ENCODE measurements around the gene CCT6B.

DNA sequence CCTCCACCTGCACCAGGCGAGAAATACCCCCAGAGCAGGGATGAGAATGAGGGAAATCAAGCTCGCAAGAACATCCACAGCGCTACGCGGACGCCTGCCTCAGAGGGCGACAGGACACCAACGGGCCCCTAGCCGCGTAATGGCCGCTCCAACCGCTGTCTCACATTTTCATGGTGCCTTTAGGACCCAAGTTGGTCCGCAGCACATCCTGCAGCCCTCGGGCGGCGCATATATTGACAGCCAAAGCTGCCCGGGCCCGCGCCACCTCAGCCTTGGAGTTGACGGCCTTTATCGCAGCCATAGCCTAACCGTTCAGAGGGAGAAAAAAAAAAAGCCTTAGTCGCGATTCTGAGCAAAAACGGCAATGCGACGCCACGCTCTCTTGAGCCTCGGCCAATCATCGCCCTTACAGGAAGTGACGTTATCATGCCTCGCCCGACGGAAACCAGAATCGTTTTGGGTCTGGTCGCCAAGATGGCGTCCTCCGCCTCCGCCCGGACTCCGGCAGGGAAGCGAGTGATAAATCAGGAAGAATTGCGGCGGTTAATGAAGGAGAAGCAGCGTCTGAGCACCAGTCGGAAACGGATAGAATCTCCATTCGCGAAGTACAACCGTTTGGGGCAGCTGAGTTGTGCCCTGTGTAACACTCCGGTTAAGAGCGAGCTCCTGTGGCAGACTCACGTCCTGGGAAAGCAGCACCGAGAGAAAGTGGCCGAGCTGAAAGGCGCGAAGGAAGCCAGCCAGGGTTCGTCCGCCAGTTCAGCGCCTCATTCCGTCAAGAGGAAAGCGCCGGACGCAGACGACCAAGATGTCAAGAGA is at the start of gene CCT6B, which contains the start of gene ZNF830:
- TF ChIP-seq, protein P1, sequence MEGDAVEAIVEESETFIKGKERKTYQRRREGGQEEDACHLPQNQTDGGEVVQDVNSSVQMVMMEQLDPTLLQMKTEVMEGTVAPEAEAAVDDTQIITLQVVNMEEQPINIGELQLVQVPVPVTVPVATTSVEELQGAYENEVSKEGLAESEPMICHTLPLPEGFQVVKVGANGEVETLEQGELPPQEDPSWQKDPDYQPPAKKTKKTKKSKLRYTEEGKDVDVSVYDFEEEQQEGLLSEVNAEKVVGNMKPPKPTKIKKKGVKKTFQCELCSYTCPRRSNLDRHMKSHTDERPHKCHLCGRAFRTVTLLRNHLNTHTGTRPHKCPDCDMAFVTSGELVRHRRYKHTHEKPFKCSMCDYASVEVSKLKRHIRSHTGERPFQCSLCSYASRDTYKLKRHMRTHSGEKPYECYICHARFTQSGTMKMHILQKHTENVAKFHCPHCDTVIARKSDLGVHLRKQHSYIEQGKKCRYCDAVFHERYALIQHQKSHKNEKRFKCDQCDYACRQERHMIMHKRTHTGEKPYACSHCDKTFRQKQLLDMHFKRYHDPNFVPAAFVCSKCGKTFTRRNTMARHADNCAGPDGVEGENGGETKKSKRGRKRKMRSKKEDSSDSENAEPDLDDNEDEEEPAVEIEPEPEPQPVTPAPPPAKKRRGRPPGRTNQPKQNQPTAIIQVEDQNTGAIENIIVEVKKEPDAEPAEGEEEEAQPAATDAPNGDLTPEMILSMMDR (IDR thresholded peaks at IDR 0.05) = no peak
- TF ChIP-seq SMC3 (IDR thresholded peaks at IDR 0.05) (no peak), HDAC2 (IDR thresholded peaks at IDR 0.05) (peak; percentile 100), MAX (IDR thresholded peaks at IDR 0.05) (peak; percentile 88), EP300 (IDR thresholded peaks at IDR 0.05) (no peak), RAD21 (conservative IDR thresholded peaks at IDR 0.05 in 1 of 2, IDR thresholded peaks at IDR 0.05 in 1 of 2) (no peak), CHD4 (IDR thresholded peaks at IDR 0.05; ENCODE audit: borderline replicate concordance) (no peak)

All from A549 (cell line).